Glomerular visceral epithelial cell (primary cell): ENCODE results near the gene RNF126.
"Not testable (repeated sequence)": the region's sequence is repeated elsewhere in the genome, so short reads cannot be mapped to it uniquely, and the experiment has no call there.

Experiments
- DNase-seq: peaks from one replicate; pipeline ENCODE4 v3.0.0-alpha.2; 2016; ENCODE audit errors: extremely low spot score

RNF126 gene

GRCh38 chr19:613732-614567, 49.1 kb downstream of the RNF126 start:
- no peak for DNase-seq

GRCh38 chr19:612941-613340, 50.1 kb downstream of the RNF126 start:
- no peak for DNase-seq

DNA sequence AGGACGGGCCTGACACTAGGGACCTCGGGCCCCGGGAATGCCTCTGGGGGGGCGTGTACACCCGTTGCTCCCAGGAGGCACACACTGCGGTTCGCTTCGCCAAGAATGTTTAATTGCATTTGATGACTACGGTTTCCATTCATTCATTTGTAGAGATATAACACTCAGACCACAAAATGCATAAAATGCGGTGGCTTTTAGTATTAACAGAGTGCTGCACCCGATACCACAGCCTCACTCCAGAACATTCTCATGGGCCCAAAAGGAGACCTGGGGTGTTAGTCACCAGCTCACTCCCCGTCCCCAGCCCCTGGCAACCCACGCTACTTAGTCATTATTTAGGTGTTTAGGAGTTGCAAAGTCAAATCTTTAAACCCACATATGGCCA, 51.5 kb downstream of the RNF126 start:
- peak; percentile 97 for DNase-seq

DNA sequence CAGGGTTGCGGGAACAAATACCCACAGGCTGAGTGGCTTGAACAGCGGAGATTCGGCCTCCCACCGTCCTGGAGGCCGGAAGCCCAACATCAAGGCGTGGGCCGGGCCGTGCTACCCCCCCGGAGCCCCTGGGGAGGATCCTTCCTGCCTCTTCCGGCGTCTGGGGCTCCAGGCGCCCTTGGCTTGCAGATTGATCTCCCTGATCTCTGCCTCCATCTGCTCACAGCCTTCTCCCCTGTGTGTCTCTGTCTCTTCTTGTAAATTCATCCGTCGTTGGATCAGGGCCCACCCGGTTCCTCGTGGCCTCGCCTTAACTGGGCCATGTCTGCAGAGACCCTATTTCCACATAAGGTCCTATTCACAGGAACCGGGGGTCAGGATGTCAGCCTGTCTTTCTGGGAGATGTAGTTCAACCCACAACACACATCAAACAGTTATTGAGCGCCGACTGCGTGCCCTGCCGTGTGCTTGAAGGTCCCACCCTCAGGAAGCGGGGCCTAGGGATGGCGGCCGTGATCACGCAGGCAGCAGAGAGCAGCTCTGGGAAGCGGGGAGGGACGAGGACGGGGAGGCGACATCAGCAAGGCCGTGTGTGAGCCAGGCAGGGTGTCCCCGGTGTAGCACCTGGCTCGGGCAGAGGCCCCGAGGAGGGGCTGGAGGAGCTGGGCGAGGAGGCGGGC, 52.1 kb downstream of the RNF126 start:
- DNase-seq: peak; percentile 92

GRCh38 chr19:610071-610800, 52.8 kb downstream of the RNF126 start:
- no peak for DNase-seq

DNA sequence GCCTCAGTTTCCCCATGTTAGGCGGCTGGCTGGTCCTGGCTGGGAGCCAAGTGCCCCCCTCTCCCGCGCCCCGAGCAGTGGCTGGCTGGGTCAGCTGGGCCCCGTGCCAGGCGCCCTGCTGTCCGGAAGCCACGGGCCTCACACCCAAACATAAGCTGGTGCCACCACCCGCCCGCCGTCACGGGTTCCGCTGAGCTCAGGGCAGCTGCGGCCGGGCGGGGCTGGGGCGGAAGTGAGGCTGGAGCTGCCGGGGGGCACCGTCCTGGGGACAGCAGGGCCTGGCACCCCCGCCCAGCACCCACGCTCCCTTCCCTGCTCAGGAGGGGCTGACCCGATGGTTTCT, 54.0 kb downstream of the RNF126 start:
- DNase-seq: peak; percentile 64

GRCh38 chr19:608155-609003, 54.6 kb downstream of the RNF126 start:
- no peak for DNase-seq

DNA sequence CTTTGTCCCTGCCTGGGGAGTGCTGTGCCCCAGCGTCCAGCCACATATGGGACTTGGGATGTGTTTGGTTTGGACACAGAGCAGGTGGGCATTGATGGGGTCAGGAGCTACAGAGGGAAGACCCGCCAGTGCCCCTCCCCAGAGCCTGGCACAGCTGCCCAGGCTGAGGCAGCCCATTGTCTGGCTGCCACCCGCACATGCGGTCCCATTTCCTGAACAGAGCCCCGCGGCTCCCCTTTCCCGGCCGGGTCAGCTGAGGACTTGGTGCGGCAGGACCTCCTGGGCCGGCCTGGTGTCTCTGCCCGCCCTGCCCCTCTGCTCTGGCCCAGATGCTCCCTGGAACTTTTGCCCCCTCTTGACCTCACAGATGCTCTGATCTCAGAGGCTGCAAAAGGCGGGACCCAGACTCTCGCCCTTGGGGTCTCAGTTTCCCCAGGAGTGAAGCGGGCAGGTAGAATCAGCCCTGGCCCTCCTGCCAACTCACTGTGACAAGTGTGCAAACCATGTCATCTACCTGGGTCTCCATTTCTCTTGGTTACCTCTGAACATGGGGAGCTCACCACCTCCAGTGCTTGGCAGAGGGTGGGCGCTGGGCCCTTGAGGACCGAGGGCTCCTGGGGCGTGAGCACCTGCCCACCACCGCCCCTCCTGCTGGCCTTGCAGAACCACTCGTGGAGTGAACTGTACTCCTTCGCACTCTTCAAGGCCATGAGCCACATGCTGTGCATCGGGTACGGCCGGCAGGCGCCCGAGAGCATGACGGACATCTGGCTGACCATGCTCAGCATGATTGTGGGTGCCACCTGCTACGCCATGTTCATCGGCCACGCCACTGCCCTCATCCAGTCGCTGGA, 55.5 kb downstream of the RNF126 start:
- DNase-seq: no peak

GRCh38 chr19:605061-605971, 57.7 kb downstream of the RNF126 start:
- not testable (repeated sequence) for DNase-seq

- DNase-seq: no peak
These were observed 58.7 kb downstream of the RNF126 start for GRCh38 chr19:604355-604754.

DNA sequence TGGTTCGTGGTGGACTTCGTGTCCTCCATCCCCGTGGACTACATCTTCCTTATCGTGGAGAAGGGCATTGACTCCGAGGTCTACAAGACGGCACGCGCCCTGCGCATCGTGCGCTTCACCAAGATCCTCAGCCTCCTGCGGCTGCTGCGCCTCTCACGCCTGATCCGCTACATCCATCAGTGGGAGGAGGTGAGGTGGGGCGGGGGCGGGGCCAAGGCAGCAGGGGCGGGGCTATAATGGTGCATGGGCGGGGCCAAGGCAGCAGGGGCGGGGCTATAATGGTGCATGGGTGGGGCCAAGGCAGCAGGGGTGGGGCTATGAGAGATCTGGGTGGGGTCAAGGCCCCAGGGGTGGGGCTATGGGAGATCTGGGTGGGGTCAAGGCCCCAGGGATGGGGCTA, 59.2 kb downstream of the RNF126 start:
- DNase-seq: not testable (repeated sequence)

GRCh38 chr19:603302-603639, 59.7 kb downstream of the RNF126 start:
- not testable (repeated sequence) for DNase-seq

DNA sequence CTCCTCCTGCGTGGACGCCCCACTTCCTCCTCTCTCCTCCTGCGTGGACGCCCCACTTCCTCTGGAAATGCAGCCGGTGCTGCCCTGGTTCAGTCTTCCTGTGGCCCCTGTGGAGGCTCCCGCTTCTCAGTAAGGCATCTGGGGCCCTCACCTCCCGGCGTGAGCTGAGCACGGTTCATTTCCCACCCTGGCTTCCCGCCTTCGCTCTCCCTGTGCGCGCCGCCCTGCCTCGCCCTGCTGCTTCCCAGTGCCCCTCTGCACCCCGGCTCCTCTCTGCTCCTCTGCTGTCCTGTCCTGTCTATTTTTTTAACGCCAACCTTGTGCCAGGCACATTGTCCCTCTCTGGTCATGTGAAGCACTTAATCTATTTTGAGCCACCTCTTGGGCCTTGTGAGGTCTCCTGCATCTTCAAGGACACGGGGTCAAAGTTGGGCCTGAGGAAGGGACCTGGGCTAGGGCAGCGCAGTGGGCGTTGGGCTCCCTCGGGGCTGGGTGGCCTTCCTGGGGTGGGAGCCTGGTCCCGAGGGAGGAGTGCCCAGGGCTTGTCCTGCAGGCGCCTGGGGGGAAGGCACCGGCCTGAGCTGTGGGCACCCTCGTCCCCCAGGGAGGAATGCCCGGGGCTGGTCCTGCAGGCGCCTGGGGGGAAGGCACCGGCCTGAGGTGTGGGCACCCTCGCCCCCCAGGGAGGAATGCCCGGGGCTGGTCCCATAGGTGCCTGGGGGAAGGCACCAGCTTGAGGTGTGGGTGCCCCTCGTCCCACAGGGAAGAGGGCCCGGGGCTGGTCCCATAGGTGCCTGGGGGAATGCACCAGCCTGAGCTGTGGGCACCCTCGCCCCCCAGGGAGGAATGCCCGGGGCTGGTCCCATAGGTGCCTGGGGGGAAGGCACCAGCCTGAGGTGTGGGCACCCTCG, 60.4 kb downstream of the RNF126 start:
- no peak for DNase-seq

DNA sequence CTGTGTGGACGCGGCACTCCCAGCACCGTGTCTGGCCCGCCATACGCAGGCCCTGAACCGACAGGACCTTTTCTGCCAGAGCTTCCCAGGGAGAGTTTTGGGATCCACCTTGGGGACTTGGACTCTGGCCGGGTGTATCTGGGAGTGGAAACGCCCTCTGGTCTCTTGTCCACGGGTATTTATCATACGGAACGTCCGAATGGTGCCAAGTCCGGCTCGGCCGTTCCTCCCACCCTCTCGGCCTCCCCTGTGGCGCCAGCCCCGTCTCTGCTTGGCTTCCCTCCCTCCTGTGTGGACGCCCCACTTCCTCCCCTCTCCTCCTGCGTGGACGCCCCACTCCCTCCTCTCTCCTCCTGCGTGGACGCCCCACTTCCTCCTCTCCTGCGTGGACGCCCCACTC, 61.2 kb downstream of the RNF126 start:
- no peak for DNase-seq

DNA sequence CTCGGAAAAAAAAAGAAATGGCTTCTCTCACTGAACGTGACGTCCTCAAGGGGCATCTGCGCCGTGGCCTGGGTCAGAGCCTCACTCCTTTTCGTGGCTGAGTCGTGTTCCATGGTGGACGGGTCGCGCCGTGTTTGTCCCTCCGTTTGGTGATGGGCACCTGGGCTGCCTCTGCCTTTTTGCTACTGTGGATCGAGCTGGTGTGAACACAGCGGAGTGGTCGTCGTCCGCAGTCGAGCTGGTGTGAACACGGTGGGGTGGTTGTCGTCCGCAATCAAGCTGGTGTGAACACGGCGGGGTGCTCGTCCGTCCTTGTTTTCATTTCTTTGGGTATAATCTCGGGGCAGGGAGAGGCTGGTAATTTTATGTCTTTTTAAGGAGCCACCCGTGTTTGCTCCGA, 61.7 kb downstream of the RNF126 start:
- DNase-seq: no peak
